Measurements from ENCODE around the gene OR5F1.

The OR5F1 gene

DNA sequence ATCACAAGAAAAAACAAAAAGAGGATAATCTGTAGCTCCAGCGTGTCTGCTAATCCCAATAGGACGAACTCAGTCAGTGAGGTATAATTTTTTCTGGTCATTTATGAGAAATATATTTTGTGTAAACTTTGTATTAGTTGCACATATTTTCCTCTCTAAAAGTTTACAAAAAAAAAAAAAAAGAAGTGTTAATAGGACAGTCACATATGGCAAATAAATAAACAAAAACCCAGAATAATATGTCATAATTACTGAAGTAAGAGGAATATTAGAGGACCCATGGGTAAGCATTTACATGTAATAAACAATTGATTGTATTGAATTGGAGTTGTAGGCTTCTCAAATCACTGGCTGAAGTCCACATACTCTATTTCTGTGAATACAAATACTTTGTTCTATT, at the start of gene OR5F1:
Gene OR5F1, minus strand, starts transcription at position 101 of the 400 bp plus-strand sequence. Its CDS starts 0 bp downstream, at position 101.
- H3K27ac ChIP-seq (ENCODE audit: low read depth, low read length), result no peak within 1 kb of the TSS

DNA sequence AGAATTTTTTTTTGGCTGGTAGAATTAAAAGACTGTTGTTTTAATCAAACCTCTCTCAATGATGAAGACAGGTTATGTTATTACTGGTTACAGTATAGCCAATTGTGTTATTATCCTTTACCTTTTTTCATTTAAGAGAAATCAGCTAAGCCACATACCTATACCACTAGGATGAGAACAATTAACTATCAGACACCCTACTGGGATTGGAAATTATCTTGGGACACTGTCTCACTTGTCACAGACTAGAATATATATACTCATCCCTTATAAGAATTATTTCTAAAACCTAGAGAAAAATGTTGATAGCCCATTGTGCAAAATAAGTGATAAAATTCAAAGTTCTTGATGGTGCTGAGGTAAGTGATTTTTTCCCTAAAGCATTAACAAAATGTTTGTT, 32.9 kb upstream of the OR5F1 start, which contains the start of gene OR5AS1:
Gene OR5AS1, plus strand, starts transcription at position 301 of the 400 bp plus-strand sequence. CDS start 2,765 bp downstream, outside the sequence.
- no peaks in the 10 kb centered on the region for H3K36me3 ChIP-seq (ENCODE audit: insufficient read depth, low read length)
- no peak within 1 kb of the TSS for H3K4me3 ChIP-seq (ENCODE audit: low read depth in 1 of 2, low read length in 2 of 2)
- H3K27ac ChIP-seq (ENCODE audit: low read depth, low read length), result no peak within 1 kb of the TSS
- H3K27me3 ChIP-seq (ENCODE audit: control insufficient read depth in 1 of 2, insufficient read depth in 2 of 2, low read length in 2 of 2), result no peaks in the 10 kb centered on the region
- H3K9me3 ChIP-seq (ENCODE audit: low read length), result no peaks in the 10 kb centered on the region
- H3K4me1 ChIP-seq (ENCODE audit: insufficient read depth, low read length), result no peaks in the 10 kb centered on the region
- H3K9ac ChIP-seq (ENCODE audit: low read length), result no peak within 1 kb of the TSS

More for the DNA sequence above, at the start of gene OR5F1:
- Histone ChIP-seq H3K36me3 (ENCODE audit: insufficient read depth, low read length) (no peaks in the 10 kb centered on the region), H3K27me3 (ENCODE audit: control insufficient read depth in 1 of 2, insufficient read depth in 2 of 2, low read length in 2 of 2) (no peaks in the 10 kb centered on the region), H3K9ac (ENCODE audit: low read length) (no peak within 1 kb of the TSS), H3K4me3 (ENCODE audit: low read depth in 1 of 2, low read length in 2 of 2) (no peak within 1 kb of the TSS), H3K9me3 (ENCODE audit: low read length) (no peaks in the 10 kb centered on the region), H3K4me1 (ENCODE audit: insufficient read depth, low read length) (no peaks in the 10 kb centered on the region)

DNA sequence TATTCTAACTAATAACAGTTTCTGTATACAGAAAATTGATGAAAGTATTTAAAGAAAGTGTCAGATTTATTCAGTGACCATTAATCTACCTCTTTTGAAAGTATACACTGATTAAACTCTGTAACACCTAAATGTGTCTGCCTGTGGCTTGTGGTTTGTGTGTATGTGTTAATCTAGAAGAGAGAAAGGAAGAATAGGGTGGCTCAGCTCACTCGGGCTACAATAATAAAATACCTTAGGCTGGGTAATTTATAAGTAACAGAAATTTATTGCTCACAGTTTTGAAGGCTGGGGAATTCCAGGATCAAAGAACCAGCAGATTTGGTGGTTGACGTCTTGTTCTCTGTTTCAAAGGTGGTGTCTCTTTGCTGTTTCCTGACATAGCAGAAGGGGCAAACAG, 19.4 kb upstream of the OR5F1 start:
- Histone ChIP-seq H3K27ac (ENCODE audit: low read depth, low read length) (no peak overlapping the region), H3K9me3 (ENCODE audit: low read length) (no peaks in the 10 kb centered on the region), H3K9ac (ENCODE audit: low read length) (no peak overlapping the region), H3K27me3 (ENCODE audit: control insufficient read depth in 1 of 2, insufficient read depth in 2 of 2, low read length in 2 of 2) (no peaks in the 10 kb centered on the region), H3K36me3 (ENCODE audit: insufficient read depth, low read length) (no peaks in the 10 kb centered on the region), H3K4me1 (ENCODE audit: insufficient read depth, low read length) (no peaks in the 10 kb centered on the region), H3K4me3 (ENCODE audit: low read depth in 1 of 2, low read length in 2 of 2) (no peak overlapping the region)

DNA sequence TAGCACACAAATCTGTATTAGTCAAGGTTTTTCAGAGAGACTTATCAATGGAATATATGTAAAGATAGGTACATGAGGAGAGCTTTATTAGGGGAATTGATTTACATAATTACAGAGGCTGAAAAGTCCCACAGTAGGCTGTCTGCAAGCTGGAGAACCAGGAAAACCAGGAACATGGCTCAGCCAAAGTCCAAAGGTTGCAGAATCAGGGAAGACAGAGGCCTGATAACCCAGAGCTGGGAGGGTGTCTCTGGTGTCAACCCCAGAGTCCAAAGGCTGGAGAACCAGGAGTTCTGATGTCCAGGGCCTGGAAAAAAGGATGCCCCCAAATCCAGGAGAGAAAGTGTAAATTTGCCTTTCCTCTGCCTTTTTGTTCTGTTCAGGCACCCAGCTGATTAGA, 16.3 kb upstream of the OR5F1 start:
- H3K4me1 ChIP-seq (ENCODE audit: insufficient read depth, low read length), result no peaks in the 10 kb centered on the region
- no peak overlapping the region for H3K27ac ChIP-seq (ENCODE audit: low read depth, low read length)
- H3K9me3 ChIP-seq (ENCODE audit: low read length), result no peaks in the 10 kb centered on the region
- H3K27me3 ChIP-seq (ENCODE audit: control insufficient read depth in 1 of 2, insufficient read depth in 2 of 2, low read length in 2 of 2), result no peaks in the 10 kb centered on the region
- H3K36me3 ChIP-seq (ENCODE audit: insufficient read depth, low read length), result no peaks in the 10 kb centered on the region
- no peak overlapping the region for H3K4me3 ChIP-seq (ENCODE audit: low read depth in 1 of 2, low read length in 2 of 2)
- no peak overlapping the region for H3K9ac ChIP-seq (ENCODE audit: low read length)

DNA sequence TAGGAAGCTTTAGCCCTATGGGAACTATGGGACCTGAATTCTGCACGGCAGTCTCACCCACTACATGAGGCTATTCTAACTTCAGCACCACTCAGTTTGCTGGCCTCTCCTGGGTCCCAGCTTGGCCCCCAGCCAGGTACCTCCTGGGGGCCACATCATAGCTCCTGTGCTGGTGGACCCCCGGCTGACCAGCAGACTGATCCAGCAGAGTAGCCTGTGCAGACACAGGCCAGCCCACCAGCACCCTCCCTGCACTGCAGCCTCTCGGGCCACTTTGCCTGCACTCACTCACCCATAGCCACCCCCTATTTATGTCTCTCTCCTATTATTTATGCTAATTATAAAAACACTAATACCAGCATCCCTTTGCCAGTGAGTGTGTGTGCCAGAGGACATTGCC, 23.5 kb downstream of the OR5F1 start:
- Histone ChIP-seq H3K4me1 (ENCODE audit: insufficient read depth, low read length) (no peaks in the 10 kb centered on the region), H3K9ac (ENCODE audit: low read length) (no peak overlapping the region), H3K9me3 (ENCODE audit: low read length) (no peaks in the 10 kb centered on the region), H3K27me3 (ENCODE audit: control insufficient read depth in 1 of 2, insufficient read depth in 2 of 2, low read length in 2 of 2) (no peaks in the 10 kb centered on the region), H3K27ac (ENCODE audit: low read depth, low read length) (no peak overlapping the region), H3K4me3 (ENCODE audit: low read depth in 1 of 2, low read length in 2 of 2) (no peak overlapping the region), H3K36me3 (ENCODE audit: insufficient read depth, low read length) (no peaks in the 10 kb centered on the region)

DNA sequence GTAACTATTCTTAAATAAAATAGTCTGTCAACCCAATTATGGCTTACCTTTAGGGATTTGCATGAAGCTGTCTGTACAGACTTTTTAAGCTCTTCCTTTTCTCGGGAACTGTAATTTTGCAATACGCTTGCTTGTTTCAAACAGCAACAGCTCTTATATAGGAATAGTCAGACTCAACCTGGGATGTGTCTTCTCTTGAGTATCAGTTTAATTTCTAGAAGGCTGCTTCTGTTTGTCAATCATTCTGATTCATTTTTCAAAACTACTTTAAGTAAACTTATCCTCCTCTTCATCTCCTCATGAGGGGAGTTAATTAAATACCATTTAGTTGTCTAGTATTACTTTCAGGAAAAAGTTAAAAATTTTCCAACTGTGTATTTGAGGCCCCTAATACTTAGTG, 24.6 kb downstream of the OR5F1 start, which contains the start of gene OR10AG1:
Gene OR10AG1, minus strand, starts transcription at position 101 of the 400 bp plus-strand sequence. Its CDS starts 38 bp downstream, at position 63.
- no peaks in the 10 kb centered on the region for H3K9me3 ChIP-seq (ENCODE audit: low read length)
- H3K27me3 ChIP-seq (ENCODE audit: control insufficient read depth in 1 of 2, insufficient read depth in 2 of 2, low read length in 2 of 2), result no peaks in the 10 kb centered on the region
- H3K4me3 ChIP-seq (ENCODE audit: low read depth in 1 of 2, low read length in 2 of 2), result no peak within 1 kb of the TSS
- H3K4me1 ChIP-seq (ENCODE audit: insufficient read depth, low read length), result no peaks in the 10 kb centered on the region
- H3K27ac ChIP-seq (ENCODE audit: low read depth, low read length), result no peak within 1 kb of the TSS
- H3K36me3 ChIP-seq (ENCODE audit: insufficient read depth, low read length), result no peaks in the 10 kb centered on the region
- H3K9ac ChIP-seq (ENCODE audit: low read length), result no peak within 1 kb of the TSS

DNA sequence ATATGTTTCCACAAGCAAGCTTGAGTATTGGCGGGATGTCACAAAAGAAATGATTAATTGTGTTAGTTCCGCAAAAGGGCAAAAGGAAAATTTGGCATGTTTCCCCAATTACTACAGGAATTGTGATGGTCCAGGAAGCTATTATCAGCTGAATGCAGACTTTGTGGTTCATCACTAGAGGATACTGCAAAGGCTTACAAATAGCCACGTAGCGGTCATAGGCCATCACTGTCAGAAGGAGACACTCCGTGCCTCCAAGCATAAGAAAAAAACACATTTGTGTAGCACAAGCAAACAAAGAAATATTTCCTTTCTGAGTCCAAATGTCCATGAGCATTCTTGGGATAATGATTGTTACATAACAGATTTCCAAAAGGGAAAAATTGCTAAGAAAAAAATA, 26.5 kb downstream of the OR5F1 start:
- H3K27ac ChIP-seq (ENCODE audit: low read depth, low read length), result no peak overlapping the region
- no peaks in the 10 kb centered on the region for H3K4me1 ChIP-seq (ENCODE audit: insufficient read depth, low read length)
- H3K27me3 ChIP-seq (ENCODE audit: control insufficient read depth in 1 of 2, insufficient read depth in 2 of 2, low read length in 2 of 2), result no peaks in the 10 kb centered on the region
- no peaks in the 10 kb centered on the region for H3K36me3 ChIP-seq (ENCODE audit: insufficient read depth, low read length)
- H3K9ac ChIP-seq (ENCODE audit: low read length), result no peak overlapping the region
- no peaks in the 10 kb centered on the region for H3K9me3 ChIP-seq (ENCODE audit: low read length)
- H3K4me3 ChIP-seq (ENCODE audit: low read depth in 1 of 2, low read length in 2 of 2), result no peak overlapping the region

DNA sequence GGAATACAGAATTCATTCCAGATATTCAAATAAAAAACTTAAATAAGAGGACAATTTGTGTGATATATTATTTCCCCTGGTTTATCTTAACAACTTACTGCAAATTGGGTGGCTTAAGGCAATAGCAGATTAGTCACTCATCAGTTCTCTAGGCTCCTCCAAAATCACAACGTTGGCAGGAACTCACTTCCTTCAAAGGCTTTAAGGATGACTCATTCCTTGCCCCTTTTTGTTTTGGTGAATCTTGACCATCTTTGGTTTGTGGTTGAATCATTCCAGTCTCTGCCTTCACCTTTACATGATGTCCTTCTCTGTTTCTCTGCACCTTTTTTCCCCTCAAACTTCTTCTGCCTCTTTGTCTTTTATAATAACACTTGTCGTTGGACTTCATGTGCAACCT, 28.0 kb downstream of the OR5F1 start:
- no peak overlapping the region for H3K9ac ChIP-seq (ENCODE audit: low read length)
- no peaks in the 10 kb centered on the region for H3K4me1 ChIP-seq (ENCODE audit: insufficient read depth, low read length)
- H3K36me3 ChIP-seq (ENCODE audit: insufficient read depth, low read length), result no peaks in the 10 kb centered on the region
- H3K4me3 ChIP-seq (ENCODE audit: low read depth in 1 of 2, low read length in 2 of 2), result no peak overlapping the region
- no peak overlapping the region for H3K27ac ChIP-seq (ENCODE audit: low read depth, low read length)
- no peaks in the 10 kb centered on the region for H3K27me3 ChIP-seq (ENCODE audit: control insufficient read depth in 1 of 2, insufficient read depth in 2 of 2, low read length in 2 of 2)
- H3K9me3 ChIP-seq (ENCODE audit: low read length), result no peaks in the 10 kb centered on the region

DNA sequence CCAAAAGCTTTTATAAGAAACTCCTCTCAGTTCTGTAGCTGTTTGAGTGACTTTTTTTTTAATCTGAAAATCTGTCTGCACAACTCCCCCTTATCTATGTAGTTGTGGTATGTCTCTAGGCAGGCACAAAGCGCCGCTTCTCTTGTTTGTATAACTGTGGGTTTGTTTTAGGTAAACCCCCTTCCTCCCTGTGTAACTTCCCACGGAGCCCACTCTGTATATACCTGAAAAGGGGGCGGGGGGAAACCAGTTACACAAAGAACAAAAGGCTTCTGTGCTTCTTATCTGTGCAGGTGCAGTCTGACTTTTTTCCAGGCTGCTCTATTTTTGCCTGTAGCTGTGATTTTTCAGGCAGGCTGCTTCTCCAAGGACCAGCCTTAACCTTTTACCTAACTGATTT, 37.9 kb downstream of the OR5F1 start:
- Histone ChIP-seq H3K27ac (ENCODE audit: low read depth, low read length) (no peak overlapping the region), H3K9ac (ENCODE audit: low read length) (no peak overlapping the region), H3K4me1 (ENCODE audit: insufficient read depth, low read length) (no peaks in the 10 kb centered on the region), H3K27me3 (ENCODE audit: control insufficient read depth in 1 of 2, insufficient read depth in 2 of 2, low read length in 2 of 2) (no peaks in the 10 kb centered on the region), H3K4me3 (ENCODE audit: low read depth in 1 of 2, low read length in 2 of 2) (no peak overlapping the region), H3K36me3 (ENCODE audit: insufficient read depth, low read length) (no peaks in the 10 kb centered on the region), H3K9me3 (ENCODE audit: low read length) (no peaks in the 10 kb centered on the region)

DNA sequence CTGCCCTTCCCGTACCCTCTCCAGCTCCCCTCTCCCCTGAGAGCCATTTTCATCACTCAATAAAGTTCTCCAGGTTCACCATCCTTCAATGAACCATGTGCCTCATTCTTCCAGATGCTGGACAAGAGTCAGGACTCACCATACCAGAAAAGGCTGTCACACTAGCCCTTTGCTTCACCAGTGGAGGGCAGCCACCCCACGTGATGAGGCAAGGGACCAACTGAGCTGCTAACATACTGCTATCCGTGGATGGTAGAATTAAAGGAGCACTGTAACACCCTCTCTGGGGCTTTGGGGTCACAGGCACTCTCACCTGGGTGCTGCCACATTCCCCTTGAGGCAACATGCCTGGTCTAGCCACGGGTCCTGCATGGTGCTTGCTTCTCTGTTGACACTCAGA, 45.1 kb downstream of the OR5F1 start:
- H3K36me3 ChIP-seq (ENCODE audit: insufficient read depth, low read length), result no peaks in the 10 kb centered on the region
- H3K9me3 ChIP-seq (ENCODE audit: low read length), result no peaks in the 10 kb centered on the region
- no peaks in the 10 kb centered on the region for H3K27me3 ChIP-seq (ENCODE audit: control insufficient read depth in 1 of 2, insufficient read depth in 2 of 2, low read length in 2 of 2)
- no peaks in the 10 kb centered on the region for H3K4me1 ChIP-seq (ENCODE audit: insufficient read depth, low read length)
- no peak overlapping the region for H3K4me3 ChIP-seq (ENCODE audit: low read depth in 1 of 2, low read length in 2 of 2)
- no peak overlapping the region for H3K9ac ChIP-seq (ENCODE audit: low read length)
- no peak overlapping the region for H3K27ac ChIP-seq (ENCODE audit: low read depth, low read length)
